Dendritic cell treated with granulocyte-macrophage colony-stimulating factor and Interleukin-4, amounts not matched to agents 40 ng/mL and 50 ng/mL, for 4 days (primary cell): ENCODE results near the gene ZNF200.
"Not testable (repeated sequence)": the region's sequence is repeated elsewhere in the genome, so short reads cannot be mapped to it uniquely, and the experiment has no call there.

ENCODE experiments used
- H3K27ac Mint-ChIP-seq: one replicate; pipeline ENCODE4 v1.8.0; 2022; ENCODE audit warnings: mild to moderate bottlenecking, mixed read lengths
- H3K27me3 Mint-ChIP-seq: one replicate; pipeline ENCODE4 v1.8.0; 2022; ENCODE audit warnings: mild to moderate bottlenecking, mixed read lengths
- H3K36me3 Mint-ChIP-seq: one replicate; pipeline ENCODE4 v1.8.0; 2022; ENCODE audit warnings: low read depth, mixed read lengths
- H3K4me1 Mint-ChIP-seq: one replicate; pipeline ENCODE4 v1.8.0; 2022; ENCODE audit warnings: low read depth, mixed read lengths
- H3K4me3 Mint-ChIP-seq: one replicate; pipeline ENCODE4 v1.8.0; 2022; ENCODE audit warnings: mild to moderate bottlenecking, moderate library complexity, mixed read lengths
- H3K9me3 Mint-ChIP-seq: one replicate; pipeline ENCODE4 v1.8.0; 2022; ENCODE audit warnings: mixed read lengths
- intact Hi-C: fragments of 100-400 bp; cut with micrococcal nuclease; formaldehyde crosslinking; loops from one replicate; pipeline ENCODE4 v1.15.0; 2022

ZNF200 gene

GRCh38 chr16:3183445-3184139 lies 51.4 kb downstream of the ZNF200 start:
- Mint-ChIP-seq H3K9me3 (no peaks in the 10 kb centered on the region), H3K36me3 (no peaks in the 10 kb centered on the region), H3K27me3 (peaks cover 96% of the 10 kb centered on the region), H3K4me3 (peak overlapping the region; percentile 79), H3K27ac (peak overlapping the region; percentile 39), H3K4me1 (peaks cover 31% of the 10 kb centered on the region)
- intact Hi-C loops = no loop called here

- Mint-ChIP-seq H3K4me3 (peak overlapping the region; percentile 79), H3K36me3 (no peaks in the 10 kb centered on the region), H3K27ac (peak overlapping the region; percentile 39), H3K27me3 (peaks cover 96% of the 10 kb centered on the region), H3K4me1 (peaks cover 23% of the 10 kb centered on the region), H3K9me3 (no peaks in the 10 kb centered on the region)
- intact Hi-C loops = no loop called here
These were observed 52.1 kb downstream of the ZNF200 start for GRCh38 chr16:3182608-3183444.

- peak overlapping the region; percentile 79 for H3K4me3 Mint-ChIP-seq
- intact Hi-C loops, H3K27ac Mint-ChIP-seq, H3K36me3 Mint-ChIP-seq, H3K9me3 Mint-ChIP-seq: not testable (repeated sequence)
- peaks cover 96% of the 10 kb centered on the region for H3K27me3 Mint-ChIP-seq
- peaks cover 21% of the 10 kb centered on the region for H3K4me1 Mint-ChIP-seq
These were observed 52.7 kb downstream of the ZNF200 start for GRCh38 chr16:3182293-3182607.

GRCh38 chr16:3180445-3180878 lies 54.5 kb downstream of the ZNF200 start:
- no peaks in the 10 kb centered on the region for H3K9me3 Mint-ChIP-seq
- H3K27me3 Mint-ChIP-seq = peaks cover 97% of the 10 kb centered on the region
- no peak overlapping the region for H3K27ac Mint-ChIP-seq
- peaks cover 21% of the 10 kb centered on the region for H3K4me1 Mint-ChIP-seq
- H3K36me3 Mint-ChIP-seq = no peaks in the 10 kb centered on the region
- intact Hi-C loops = no loop called here
- H3K4me3 Mint-ChIP-seq = no peak overlapping the region

GRCh38 chr16:3179651-3180050 lies 55.3 kb downstream of the ZNF200 start:
- Mint-ChIP-seq H3K4me3 (no peak overlapping the region), H3K36me3 (no peaks in the 10 kb centered on the region), H3K27ac (no peak overlapping the region), H3K27me3 (peaks cover 99% of the 10 kb centered on the region), H3K9me3 (no peaks in the 10 kb centered on the region), H3K4me1 (peaks cover 21% of the 10 kb centered on the region)
- intact Hi-C loops = no loop called here

- Mint-ChIP-seq H3K36me3 (no peaks in the 10 kb centered on the region), H3K9me3 (no peaks in the 10 kb centered on the region), H3K27ac (no peak overlapping the region), H3K27me3 (peaks cover 97% of the 10 kb centered on the region), H3K4me3 (no peak overlapping the region), H3K4me1 (peaks cover 27% of the 10 kb centered on the region)
- intact Hi-C loops = no loop called here
These were observed 59.5 kb downstream of the ZNF200 start for GRCh38 chr16:3175157-3176093.

GRCh38 chr16:3174618-3175148 lies 60.3 kb downstream of the ZNF200 start:
- Mint-ChIP-seq H3K27ac (no peak overlapping the region), H3K27me3 (peaks cover 97% of the 10 kb centered on the region), H3K36me3 (no peaks in the 10 kb centered on the region), H3K4me1 (peaks cover 30% of the 10 kb centered on the region), H3K4me3 (no peak overlapping the region), H3K9me3 (no peaks in the 10 kb centered on the region)
- intact Hi-C loops = no loop called here

GRCh38 chr16:3173892-3174617 lies 60.9 kb downstream of the ZNF200 start:
- Mint-ChIP-seq H3K4me1 (peaks cover 30% of the 10 kb centered on the region), H3K36me3 (no peaks in the 10 kb centered on the region), H3K27me3 (peaks cover 97% of the 10 kb centered on the region), H3K9me3 (no peaks in the 10 kb centered on the region), H3K27ac (no peak overlapping the region), H3K4me3 (peak overlapping the region; percentile 24)
- intact Hi-C loops = no loop called here
